Putamen (tissue), 1 donor: Measurements from ENCODE around the gene RFK.

Experiments
- DNase-seq: peaks from one replicate; pipeline ENCODE4 v3.0.0-alpha.2; 2016; ENCODE audit warnings: low spot score

The RFK gene

GRCh38 chr9:76412638-76413037 lies 18.4 kb upstream of the RFK start:
- DNase-seq: no peak

- DNase-seq: no peak
Observed at GRCh38 chr9:76405868-76406267, 11.6 kb upstream of the RFK start.

- no peak for DNase-seq
Observed at GRCh38 chr9:76405340-76405739, 11.1 kb upstream of the RFK start.

GRCh38 chr9:76404401-76404800 lies 10.2 kb upstream of the RFK start:
- DNase-seq: no peak

- peak; percentile 31 for DNase-seq
Observed at GRCh38 chr9:76403352-76403751, 9.1 kb upstream of the RFK start.

GRCh38 chr9:76401580-76402354 lies 7.5 kb upstream of the RFK start:
- DNase-seq: no peak

GRCh38 chr9:76401176-76401575 lies 7.0 kb upstream of the RFK start:
- no peak for DNase-seq

- DNase-seq: no peak
Observed at GRCh38 chr9:76400534-76401096, 6.4 kb upstream of the RFK start.

GRCh38 chr9:76399856-76400255 lies 5.6 kb upstream of the RFK start:
- no peak for DNase-seq

GRCh38 chr9:76396597-76396996 lies 2.4 kb upstream of the RFK start:
- DNase-seq: no peak

- no peak for DNase-seq
Observed at GRCh38 chr9:76396144-76396543, 1.9 kb upstream of the RFK start.

- DNase-seq: no peak
Observed at GRCh38 chr9:76395381-76395780, 1.2 kb upstream of the RFK start.

- DNase-seq: no peak
Observed at GRCh38 chr9:76394960-76395252, 680 bp upstream of the RFK start.

GRCh38 chr9:76390656-76391055 lies 3.6 kb downstream of the RFK start:
- DNase-seq: no peak

GRCh38 chr9:76379494-76379893 lies 14.7 kb downstream of the RFK start:
- no peak for DNase-seq

- DNase-seq: no peak
Observed at GRCh38 chr9:76378367-76379073, 15.7 kb downstream of the RFK start.

GRCh38 chr9:76377791-76378190 lies 16.4 kb downstream of the RFK start:
- no peak for DNase-seq

GRCh38 chr9:76374783-76375559 lies 19.3 kb downstream of the RFK start:
- no peak for DNase-seq

- no peak for DNase-seq
Observed at GRCh38 chr9:76373784-76374474, 20.3 kb downstream of the RFK start.

- DNase-seq: no peak
Observed at GRCh38 chr9:76373173-76373783, 20.9 kb downstream of the RFK start.

- DNase-seq: no peak
Observed at GRCh38 chr9:76372336-76372735, 21.9 kb downstream of the RFK start.

GRCh38 chr9:76371901-76372300 lies 22.3 kb downstream of the RFK start:
- no peak for DNase-seq
